ENCODE results near the gene YPEL2. TPM values are rescaled to one million over a fixed set of nuclear protein-coding genes. Genes with fewer than 3 reads are reported as not detected.
"Not testable (repeated sequence)": the region's sequence is repeated elsewhere in the genome, so short reads cannot be mapped to it uniquely, and the experiment has no call there.

YPEL2 gene
- total RNA-seq, 4 donors from 2014 or later, result 16.5 to 24.1 (median 21.8) TPM

- no peaks in the 10 kb centered on the region for H3K27me3 ChIP-seq
- H3K4me1 ChIP-seq, result no peaks in the 10 kb centered on the region
- no peak overlapping the region for H3K4me3 ChIP-seq
- H3K27ac ChIP-seq, result no peak overlapping the region
- H3K36me3 ChIP-seq, result peaks cover 0 to 41% (median 0%) of the 10 kb centered on the region in 3 donors
- TF ChIP-seq CTCF (IDR thresholded peaks at IDR 0.05), result no peak
- no peak for TF ChIP-seq POLR2A (IDR thresholded peaks at IDR 0.05)
- no peaks in the 10 kb centered on the region for H3K9me3 ChIP-seq
- no peak for DNase-seq
Measured at GRCh38 chr17:59391021-59391420, 59.6 kb downstream of the YPEL2 start.

- Histone ChIP-seq H3K4me3 (no peak overlapping the region), H3K36me3 (peaks cover 0 to 62% (median 0%) of the 10 kb centered on the region in 3 donors), H3K27ac (no peak overlapping the region)
Measured at GRCh38 chr17:59392973-59393679, 61.7 kb downstream of the YPEL2 start.

GRCh38 chr17:59393742-59394410, 62.4 kb downstream of the YPEL2 start:
- peaks cover 0 to 64% (median 0%) of the 10 kb centered on the region in 3 donors for H3K36me3 ChIP-seq
- DNase-seq, H3K27me3 ChIP-seq, H3K4me3 ChIP-seq, H3K4me1 ChIP-seq, H3K27ac ChIP-seq, H3K9me3 ChIP-seq: not testable (repeated sequence)

More at GRCh38 chr17:59392973-59393679, 61.7 kb downstream of the YPEL2 start:
- no peak for DNase-seq
- H3K27me3 ChIP-seq, result no peaks in the 10 kb centered on the region
- TF ChIP-seq CTCF (IDR thresholded peaks at IDR 0.05) (no peak), POLR2A (IDR thresholded peaks at IDR 0.05) (no peak)
- H3K9me3 ChIP-seq, result no peaks in the 10 kb centered on the region
- H3K4me1 ChIP-seq, result no peaks in the 10 kb centered on the region

GRCh38 chr17:59396134-59396826, 64.8 kb downstream of the YPEL2 start:
- DNase-seq, result no peak
- H3K27ac ChIP-seq, result no peak overlapping the region
- H3K4me1 ChIP-seq, result no peaks in the 10 kb centered on the region
- H3K36me3 ChIP-seq, result peaks cover 0 to 40% (median 0%) of the 10 kb centered on the region in 3 donors
- H3K9me3 ChIP-seq, result no peaks in the 10 kb centered on the region
- H3K4me3 ChIP-seq, result no peak overlapping the region
- no peak for TF ChIP-seq POLR2A (IDR thresholded peaks at IDR 0.05)
- TF ChIP-seq CTCF (IDR thresholded peaks at IDR 0.05), result no peak
- H3K27me3 ChIP-seq, result no peaks in the 10 kb centered on the region

- H3K27ac ChIP-seq, result no peak overlapping the region
- no peaks in the 10 kb centered on the region for H3K9me3 ChIP-seq
- no peak for TF ChIP-seq POLR2A (IDR thresholded peaks at IDR 0.05)
- no peak overlapping the region for H3K4me3 ChIP-seq
- no peak for DNase-seq
- H3K27me3 ChIP-seq, result no peaks in the 10 kb centered on the region
- no peaks in the 10 kb centered on the region for H3K4me1 ChIP-seq
- peaks cover 0 to 31% (median 0%) of the 10 kb centered on the region in 3 donors for H3K36me3 ChIP-seq
Measured at GRCh38 chr17:59397316-59398073, 66.0 kb downstream of the YPEL2 start.

GRCh38 chr17:59399914-59400313, 68.5 kb downstream of the YPEL2 start:
- H3K36me3 ChIP-seq, result peaks cover 0 to 42% (median 0%) of the 10 kb centered on the region in 3 donors
- H3K4me3 ChIP-seq, result no peak overlapping the region

More at GRCh38 chr17:59399914-59400313, 68.5 kb downstream of the YPEL2 start:
- DNase-seq, result no peak
- TF ChIP-seq CTCF (IDR thresholded peaks at IDR 0.05) (no peak), POLR2A (IDR thresholded peaks at IDR 0.05) (no peak)
- H3K27ac ChIP-seq, result no peak overlapping the region
- no peaks in the 10 kb centered on the region for H3K9me3 ChIP-seq
- H3K4me1 ChIP-seq, result no peaks in the 10 kb centered on the region
- H3K27me3 ChIP-seq, result no peaks in the 10 kb centered on the region

All from Peyer's patch (tissue), 4 donors.